ENCODE measurements around the gene WDR72.

WDR72 gene

DNA sequence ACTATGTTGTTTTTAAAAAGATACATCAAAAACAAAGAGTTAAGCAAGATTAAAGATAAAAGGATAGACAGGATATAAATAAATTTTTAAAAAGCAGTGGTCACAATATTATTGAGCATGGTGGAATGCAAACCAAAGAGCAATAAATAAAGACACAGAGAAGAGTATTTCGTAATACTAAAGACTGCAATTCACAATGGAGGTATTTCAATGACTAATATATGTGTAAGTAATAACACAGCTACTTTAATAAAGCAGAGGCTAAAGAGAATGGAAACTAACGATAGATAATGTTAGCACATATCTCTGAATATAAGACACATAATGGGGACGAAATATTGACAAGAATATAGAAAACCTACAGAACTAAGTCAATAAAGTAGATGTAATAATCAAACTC lies 219.6 kb downstream of the WDR72 start:
- TF ChIP-seq, protein P1, sequence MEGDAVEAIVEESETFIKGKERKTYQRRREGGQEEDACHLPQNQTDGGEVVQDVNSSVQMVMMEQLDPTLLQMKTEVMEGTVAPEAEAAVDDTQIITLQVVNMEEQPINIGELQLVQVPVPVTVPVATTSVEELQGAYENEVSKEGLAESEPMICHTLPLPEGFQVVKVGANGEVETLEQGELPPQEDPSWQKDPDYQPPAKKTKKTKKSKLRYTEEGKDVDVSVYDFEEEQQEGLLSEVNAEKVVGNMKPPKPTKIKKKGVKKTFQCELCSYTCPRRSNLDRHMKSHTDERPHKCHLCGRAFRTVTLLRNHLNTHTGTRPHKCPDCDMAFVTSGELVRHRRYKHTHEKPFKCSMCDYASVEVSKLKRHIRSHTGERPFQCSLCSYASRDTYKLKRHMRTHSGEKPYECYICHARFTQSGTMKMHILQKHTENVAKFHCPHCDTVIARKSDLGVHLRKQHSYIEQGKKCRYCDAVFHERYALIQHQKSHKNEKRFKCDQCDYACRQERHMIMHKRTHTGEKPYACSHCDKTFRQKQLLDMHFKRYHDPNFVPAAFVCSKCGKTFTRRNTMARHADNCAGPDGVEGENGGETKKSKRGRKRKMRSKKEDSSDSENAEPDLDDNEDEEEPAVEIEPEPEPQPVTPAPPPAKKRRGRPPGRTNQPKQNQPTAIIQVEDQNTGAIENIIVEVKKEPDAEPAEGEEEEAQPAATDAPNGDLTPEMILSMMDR (conservative IDR thresholded peaks at IDR 0.05; ENCODE audit: low read length): no peak
- no peak for TF ChIP-seq EZH2phosphoT487 (IDR thresholded peaks at IDR 0.05; ENCODE audit: borderline replicate concordance)
- Histone ChIP-seq H2AFZ (ENCODE audit: low read length) (no peak overlapping the region), H3K79me2 (ENCODE audit: insufficient read depth, low read length) (no peaks in the 10 kb centered on the region), H3K36me3 (ENCODE audit: insufficient read depth, low read length) (no peaks in the 10 kb centered on the region), H3F3A (ENCODE audit: low read depth) (no peaks in the 10 kb centered on the region), H3K4me1 (ENCODE audit: insufficient read depth, low read length, poor library complexity, severe bottlenecking) (no peaks in the 10 kb centered on the region), H3K4me3 (ENCODE audit: low read length, poor library complexity, severe bottlenecking) (no peak overlapping the region), H3K9me3 (ENCODE audit: insufficient read depth, low read depth, low read length) (no peaks in the 10 kb centered on the region), H3K27me3 (ENCODE audit: insufficient read depth, low read length, poor library complexity, severe bottlenecking) (no peaks in the 10 kb centered on the region), H4K20me1 (ENCODE audit: insufficient read depth, low read length, poor library complexity, severe bottlenecking) (no peaks in the 10 kb centered on the region), H3K4me2 (ENCODE audit: low read depth, low read length, poor library complexity, severe bottlenecking) (no peak overlapping the region), H3K9me2 (replicated peaks; ENCODE audit: low read depth, low read length) (no peaks in the 10 kb centered on the region), H3K9ac (ENCODE audit: low read depth, low read length, poor library complexity, severe bottlenecking) (no peak overlapping the region)

DNA sequence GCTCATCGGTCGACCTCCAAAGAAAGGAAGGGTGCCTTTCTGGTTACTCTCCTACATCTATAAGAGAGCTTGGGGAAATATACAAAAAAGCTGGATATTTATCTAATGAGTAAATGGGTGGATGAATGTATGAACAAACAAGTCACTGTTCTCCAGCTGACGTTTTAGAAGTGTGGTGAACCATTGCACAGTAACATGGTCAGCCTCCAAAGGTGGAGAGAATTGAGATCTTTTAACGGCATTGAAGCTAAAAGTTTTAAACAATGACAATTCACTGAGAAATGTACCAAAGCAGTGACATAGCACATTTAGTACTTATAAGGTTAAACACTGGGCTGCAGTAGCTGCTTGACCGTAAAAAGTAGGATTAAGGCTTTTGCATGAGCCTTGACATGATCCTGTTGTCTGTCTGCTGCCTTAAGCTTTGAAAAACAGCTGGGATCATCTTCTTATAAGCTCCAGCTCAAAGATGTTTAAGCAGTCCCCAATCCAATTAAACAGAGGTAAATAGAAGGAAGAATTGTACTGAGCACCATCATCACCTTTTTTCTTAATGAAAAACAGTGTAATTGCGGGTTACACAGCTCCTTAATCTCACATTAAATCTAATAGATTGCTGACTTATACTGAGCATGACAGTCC lies 222.9 kb downstream of the WDR72 start:
- H3K4me2 ChIP-seq (ENCODE audit: low read depth, low read length, poor library complexity, severe bottlenecking): no peak overlapping the region
- H3K9ac ChIP-seq (ENCODE audit: low read depth, low read length, poor library complexity, severe bottlenecking): no peak overlapping the region
- H3K9me3 ChIP-seq (ENCODE audit: insufficient read depth, low read depth, low read length): no peaks in the 10 kb centered on the region
- no peaks in the 10 kb centered on the region for H4K20me1 ChIP-seq (ENCODE audit: insufficient read depth, low read length, poor library complexity, severe bottlenecking)
- no peaks in the 10 kb centered on the region for H3K79me2 ChIP-seq (ENCODE audit: insufficient read depth, low read length)
- no peaks in the 10 kb centered on the region for H3K4me1 ChIP-seq (ENCODE audit: insufficient read depth, low read length, poor library complexity, severe bottlenecking)
- H3K36me3 ChIP-seq (ENCODE audit: insufficient read depth, low read length): no peaks in the 10 kb centered on the region
- TF ChIP-seq EZH2phosphoT487 (IDR thresholded peaks at IDR 0.05; ENCODE audit: borderline replicate concordance): no peak
- TF ChIP-seq, protein P1 (conservative IDR thresholded peaks at IDR 0.05; ENCODE audit: low read length): no peak
- H3K4me3 ChIP-seq (ENCODE audit: low read length, poor library complexity, severe bottlenecking): no peak overlapping the region
- no peaks in the 10 kb centered on the region for H3K9me2 ChIP-seq (replicated peaks; ENCODE audit: low read depth, low read length)
- no peaks in the 10 kb centered on the region for H3K27me3 ChIP-seq (ENCODE audit: insufficient read depth, low read length, poor library complexity, severe bottlenecking)
- H3F3A ChIP-seq (ENCODE audit: low read depth): no peaks in the 10 kb centered on the region
- no peak overlapping the region for H2AFZ ChIP-seq (ENCODE audit: low read length)

DNA sequence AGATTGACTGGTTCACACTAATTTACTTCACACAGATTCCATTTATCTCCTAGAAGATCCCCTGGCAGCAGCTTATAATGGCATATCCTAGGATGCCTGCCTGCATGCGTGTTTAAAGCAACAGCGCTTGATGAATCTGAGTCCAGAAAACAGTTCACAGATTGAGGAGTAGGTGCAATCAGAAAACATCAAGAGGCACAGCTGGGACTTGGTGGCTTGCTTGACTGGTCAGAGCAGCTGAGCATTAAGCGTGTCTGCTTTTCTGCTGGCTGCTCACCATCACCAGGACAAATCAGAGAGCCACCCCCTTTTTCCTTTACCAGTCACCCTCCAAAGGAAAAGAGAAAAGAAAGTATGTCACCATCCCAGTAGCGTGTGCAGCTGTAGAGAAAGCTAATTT lies 223.6 kb downstream of the WDR72 start:
- Histone ChIP-seq H3K79me2 (ENCODE audit: insufficient read depth, low read length) (no peaks in the 10 kb centered on the region), H3F3A (ENCODE audit: low read depth) (no peaks in the 10 kb centered on the region), H3K36me3 (ENCODE audit: insufficient read depth, low read length) (no peaks in the 10 kb centered on the region), H2AFZ (ENCODE audit: low read length) (no peak overlapping the region), H3K9ac (ENCODE audit: low read depth, low read length, poor library complexity, severe bottlenecking) (no peak overlapping the region), H3K4me3 (ENCODE audit: low read length, poor library complexity, severe bottlenecking) (no peak overlapping the region), H3K27me3 (ENCODE audit: insufficient read depth, low read length, poor library complexity, severe bottlenecking) (no peaks in the 10 kb centered on the region), H3K4me1 (ENCODE audit: insufficient read depth, low read length, poor library complexity, severe bottlenecking) (no peaks in the 10 kb centered on the region), H3K4me2 (ENCODE audit: low read depth, low read length, poor library complexity, severe bottlenecking) (no peak overlapping the region), H3K9me2 (replicated peaks; ENCODE audit: low read depth, low read length) (no peaks in the 10 kb centered on the region), H4K20me1 (ENCODE audit: insufficient read depth, low read length, poor library complexity, severe bottlenecking) (no peaks in the 10 kb centered on the region), H3K9me3 (ENCODE audit: insufficient read depth, low read depth, low read length) (no peaks in the 10 kb centered on the region)
- TF ChIP-seq, protein P1 (conservative IDR thresholded peaks at IDR 0.05; ENCODE audit: low read length): no peak
- TF ChIP-seq EZH2phosphoT487 (IDR thresholded peaks at IDR 0.05; ENCODE audit: borderline replicate concordance): no peak
